Measurements from ENCODE around the gene IMMP2L. TPM values are rescaled to one million over a fixed set of nuclear protein-coding genes. Genes with fewer than 3 reads are reported as not detected.

The IMMP2L gene
- total and polyA plus RNA-seq, 2 of the 8 experiments (the other 6 are each of a cell fraction or from before 2014, with no cell fraction given), result 2.3 to 10.1 TPM

- Histone ChIP-seq H3K36me3 (ENCODE audit: control insufficient read depth in 2 of 4, insufficient read depth in 4 of 4, low read length in 3 of 4) (no peaks in the 10 kb centered on the region), H3K27ac (ENCODE audit: low read depth, low read length) (no peak overlapping the region), H2AK5ac (ENCODE audit: low read depth, low read length) (no peak overlapping the region), H3K9ac (replicated peaks in 1 of 4; ENCODE audit: extremely low read depth in 1 of 4, low read depth in 3 of 4, low read length in 3 of 4) (no peak overlapping the region), H3K27me3 (replicated peaks in 1 of 4; ENCODE audit: control insufficient read depth in 3 of 4, extremely low read depth in 1 of 4, insufficient read depth in 3 of 4, low read length in 3 of 4) (no peaks in the 10 kb centered on the region), H4K8ac (ENCODE audit: extremely low read depth, insufficient read depth, low read length) (no peak overlapping the region), H3K9me3 (ENCODE audit: insufficient read depth in 2 of 2, low read depth in 1 of 2, low read length in 1 of 2) (no peaks in the 10 kb centered on the region), H2BK15ac (ENCODE audit: low read length) (no peak overlapping the region), H2BK120ac (replicated peaks; ENCODE audit: low read depth, low read length) (no peak overlapping the region), H3K4ac (replicated peaks; ENCODE audit: insufficient read length, low read depth, low read length) (no peak overlapping the region), H2AFZ (ENCODE audit: low read length) (no peak overlapping the region), H4K20me1 (replicated peaks in 1 of 2; ENCODE audit: control insufficient read depth in 1 of 2, insufficient read depth in 2 of 2, low read length in 2 of 2) (no peaks in the 10 kb centered on the region), H3K14ac (ENCODE audit: insufficient read length) (no peak overlapping the region), H4K5ac (ENCODE audit: insufficient read length, low read depth, low read length) (no peak overlapping the region), H2BK5ac (ENCODE audit: low read depth, low read length) (no peak overlapping the region), H4K91ac (replicated peaks; ENCODE audit: insufficient read length, low read length) (no peak overlapping the region), H3K4me1 (replicated peaks in 1 of 4; ENCODE audit: control insufficient read depth in 3 of 4, insufficient read depth in 4 of 4, low read length in 3 of 4) (0 out of 7 replicates have a peak, but pooled peaks cover 0 to 3% (median 0%) of the 10 kb centered on the region in 4 experiments), H3K79me2 (ENCODE audit: control insufficient read depth in 1 of 2, insufficient read depth in 2 of 2, low read length in 2 of 2) (no peaks in the 10 kb centered on the region), H3K56ac (replicated peaks; ENCODE audit: insufficient read length, low read depth, low read length) (no peak overlapping the region), H2BK12ac (ENCODE audit: low read depth, low read length) (no peak overlapping the region), H2BK20ac (ENCODE audit: low read length) (no peak overlapping the region), H3K23ac (ENCODE audit: insufficient read length) (no peak overlapping the region), H3K23me2 (ENCODE audit: low read depth, low read length) (no peaks in the 10 kb centered on the region), H3K4me2 (ENCODE audit: insufficient read depth in 1 of 2, low read depth in 2 of 2, low read length in 2 of 2) (no peak overlapping the region), H3K4me3 (ENCODE audit: extremely low read depth in 1 of 4, insufficient read depth in 2 of 4, low read depth in 3 of 4, low read length in 4 of 4) (no peak overlapping the region), H3K18ac (ENCODE audit: extremely low read depth, low read length) (no peak overlapping the region), H3K79me1 (ENCODE audit: low read depth, low read length) (no peaks in the 10 kb centered on the region)
- FAIRE-seq, result no peak
- ChIA-PET CTCF (ENCODE audit: partially characterized antibody) (no interaction called here), POLR2A (ENCODE audit: partially characterized antibody) (no interaction called here)
- 88% methylated on average over 1 of the region's 1 CpG; no CpG with 5 or more reads in 1 of the 2 experiments for WGBS, 2 experiments (ENCODE audit: extremely low coverage in 1 of 2, insufficient coverage in 1 of 2, insufficient read length in 1 of 2, insufficient replicate concordance in 2 of 2, low coverage in 1 of 2, low lambda C conversion rate in 2 of 2, missing lambda C conversion rate in 1 of 2)
- TF ChIP-seq TCF12 (IDR thresholded peaks at IDR 0.05; ENCODE audit: low read depth, low read length) (no peak), SP1 (IDR thresholded peaks at IDR 0.05; ENCODE audit: low read depth, low read length) (no peak), ATF2 (IDR thresholded peaks at IDR 0.05; ENCODE audit: low read length) (no peak), SIX5 (IDR thresholded peaks at IDR 0.05; ENCODE audit: low read depth, low read length) (no peak), CREB1 (IDR thresholded peaks at IDR 0.05) (no peak), MAFK (IDR thresholded peaks at IDR 0.05; ENCODE audit: low read depth, low read length) (no peak), YY1 (IDR thresholded peaks at IDR 0.05; ENCODE audit: low read depth, low read length) (no peak), POLR2AphosphoS5 (IDR thresholded peaks at IDR 0.05; ENCODE audit: low read depth, low read length) (no peak), KDM1A (IDR thresholded peaks at IDR 0.05; ENCODE audit: borderline replicate concordance, low read length) (no peak), SAP30 (IDR thresholded peaks at IDR 0.05; ENCODE audit: insufficient read depth, insufficient replicate concordance, low read length) (no peak), SIRT6 (IDR thresholded peaks at IDR 0.05; ENCODE audit: low read length) (no peak), TAF1 (IDR thresholded peaks at IDR 0.05; ENCODE audit: low read depth, low read length) (no peak), RXRA (IDR thresholded peaks at IDR 0.05; ENCODE audit: insufficient read depth, low read depth, low read length) (no peak), GTF2F1 (IDR thresholded peaks at IDR 0.05; ENCODE audit: borderline replicate concordance, low read depth, low read length) (no peak)
- DNase-seq (ENCODE audit: low read depth in 1 of 2, low spot score in 2 of 2), result no peak
Observed at GRCh38 chr7:110894111-110894510, 668.2 kb downstream of the IMMP2L start.

Measured in H1 (cell line).